GM18861 (cell line): Measurements from ENCODE around the gene COL6A1.
"Not testable (repeated sequence)": the region's sequence is repeated elsewhere in the genome, so short reads cannot be mapped to it uniquely, and the experiment has no call there.

Experiments
- ATAC-seq: cut with Tn5 transposase; IDR thresholded peaks from one replicate; pipeline ENCODE4 v1.9.1; 2021; ENCODE audit not compliant: unreplicated experiment

Gene COL6A1

GRCh38 chr21:46005481-46005881 lies 23.9 kb downstream of the COL6A1 start:
- no peak for ATAC-seq

GRCh38 chr21:46005894-46006546 lies 24.4 kb downstream of the COL6A1 start:
- ATAC-seq = not testable (repeated sequence)

- no peak for ATAC-seq
These were observed 25.2 kb downstream of the COL6A1 start for GRCh38 chr21:46006547-46007491.

GRCh38 chr21:46007492-46007868 lies 25.9 kb downstream of the COL6A1 start:
- ATAC-seq = no peak

- ATAC-seq = no peak
These were observed 27.5 kb downstream of the COL6A1 start for GRCh38 chr21:46008893-46009621.

- ATAC-seq = no peak
These were observed 28.6 kb downstream of the COL6A1 start for GRCh38 chr21:46009951-46010705.

GRCh38 chr21:46011267-46011967 lies 29.8 kb downstream of the COL6A1 start:
- no peak for ATAC-seq

GRCh38 chr21:46012154-46012553 lies 30.6 kb downstream of the COL6A1 start:
- ATAC-seq = no peak

- ATAC-seq = no peak
These were observed 33.3 kb downstream of the COL6A1 start for GRCh38 chr21:46014828-46015227.

- no peak for ATAC-seq
These were observed 35.6 kb downstream of the COL6A1 start for GRCh38 chr21:46017148-46017547.

- no peak for ATAC-seq
These were observed 36.1 kb downstream of the COL6A1 start for GRCh38 chr21:46017695-46018094.

- no peak for ATAC-seq
These were observed 37.0 kb downstream of the COL6A1 start for GRCh38 chr21:46018615-46019014.

GRCh38 chr21:46020581-46020980 lies 39.0 kb downstream of the COL6A1 start:
- ATAC-seq = no peak

GRCh38 chr21:46021398-46021797 lies 39.8 kb downstream of the COL6A1 start:
- ATAC-seq = no peak

GRCh38 chr21:46021978-46022544 lies 40.5 kb downstream of the COL6A1 start:
- no peak for ATAC-seq

GRCh38 chr21:46022551-46023525 lies 41.3 kb downstream of the COL6A1 start:
- ATAC-seq = no peak

GRCh38 chr21:46023555-46023954 lies 42.0 kb downstream of the COL6A1 start:
- no peak for ATAC-seq

- ATAC-seq = no peak
These were observed 42.6 kb downstream of the COL6A1 start for GRCh38 chr21:46024141-46024540.
